ENCODE measurements around the gene ADM.

The ADM gene

GRCh38 chr11:10311802-10312201 is 6.9 kb downstream of the ADM start:
- no peak for DNase-seq (ENCODE audit: extremely low read depth, insufficient read length)
- H3K4me3 ChIP-seq (replicated peaks; ENCODE audit: low read depth, low read length), result no peak overlapping the region
- TF ChIP-seq CTCF (IDR thresholded peaks at IDR 0.05; ENCODE audit: insufficient read depth, low read length, poor library complexity, severe bottlenecking), result no peak
- H3K36me3 ChIP-seq (ENCODE audit: control insufficient read depth, insufficient read depth, low read length), result no peaks in the 10 kb centered on the region
- no peaks in the 10 kb centered on the region for H3K27me3 ChIP-seq (replicated peaks; ENCODE audit: control insufficient read depth, insufficient read depth, low read length)

- DNase-seq (ENCODE audit: extremely low read depth, insufficient read length), result peak; percentile 50
- Histone ChIP-seq H3K4me3 (replicated peaks; ENCODE audit: low read depth, low read length) (peak overlapping the region; percentile 40), H3K27me3 (replicated peaks; ENCODE audit: control insufficient read depth, insufficient read depth, low read length) (no peaks in the 10 kb centered on the region), H3K36me3 (ENCODE audit: control insufficient read depth, insufficient read depth, low read length) (no peaks in the 10 kb centered on the region)
- TF ChIP-seq CTCF (IDR thresholded peaks at IDR 0.05; ENCODE audit: insufficient read depth, low read length, poor library complexity, severe bottlenecking), result no peak
Observed at GRCh38 chr11:10314199-10315072, 9.6 kb downstream of the ADM start.

DNA sequence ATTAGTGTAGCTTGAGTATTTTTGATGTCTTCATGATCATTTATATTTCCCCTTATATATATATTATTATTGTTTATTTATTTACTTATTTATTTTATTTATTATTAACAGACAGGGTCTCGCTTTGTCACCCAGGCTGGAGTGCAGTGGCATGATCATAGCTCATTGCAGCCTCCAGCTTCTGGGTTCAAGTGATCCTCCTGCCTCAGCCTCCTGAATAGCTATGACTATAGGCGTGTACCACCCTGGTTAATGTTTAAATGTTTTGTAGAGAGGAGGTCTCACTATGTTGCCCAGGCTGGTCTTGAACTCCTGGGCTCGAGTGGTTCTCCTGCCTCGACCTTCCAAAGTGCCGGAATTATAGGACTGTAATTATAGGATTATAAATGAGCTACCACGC is 10.2 kb downstream of the ADM start:
- TF ChIP-seq CTCF (IDR thresholded peaks at IDR 0.05; ENCODE audit: insufficient read depth, low read length, poor library complexity, severe bottlenecking), result no peak
- H3K4me3 ChIP-seq (replicated peaks; ENCODE audit: low read depth, low read length), result no peak overlapping the region
- H3K36me3 ChIP-seq (ENCODE audit: control insufficient read depth, insufficient read depth, low read length), result no peaks in the 10 kb centered on the region
- no peaks in the 10 kb centered on the region for H3K27me3 ChIP-seq (replicated peaks; ENCODE audit: control insufficient read depth, insufficient read depth, low read length)
- no peak for DNase-seq (ENCODE audit: extremely low read depth, insufficient read length)

DNA sequence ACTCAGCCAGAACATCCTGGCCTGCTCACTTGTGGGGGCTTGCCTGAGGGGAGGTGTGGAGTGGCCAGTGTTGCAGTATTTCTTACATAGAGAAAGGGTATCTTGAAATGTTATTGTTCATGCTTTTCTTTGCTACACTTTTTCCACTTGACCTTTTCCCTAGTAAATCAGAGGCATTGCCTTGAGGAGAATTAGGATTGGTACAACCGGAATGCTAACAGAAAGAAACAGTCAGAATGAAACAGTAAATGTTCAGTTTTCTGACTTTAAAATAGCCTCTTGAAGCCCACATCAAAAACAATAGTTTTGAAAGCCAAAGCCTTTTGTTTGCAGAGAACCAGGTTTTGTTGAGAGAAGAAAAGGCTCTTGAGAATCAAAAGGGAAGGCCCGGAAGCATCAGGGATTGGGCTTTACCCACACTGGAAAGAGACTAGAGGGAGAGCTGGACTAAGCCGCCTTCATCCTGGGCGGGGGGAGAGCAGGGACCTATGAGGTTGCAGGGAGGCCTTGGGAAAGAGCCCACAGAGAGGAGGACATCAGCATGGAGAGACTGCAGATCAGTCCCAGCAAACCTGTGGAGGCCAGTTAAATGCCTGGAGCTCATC is 12.4 kb downstream of the ADM start:
- DNase-seq (ENCODE audit: extremely low read depth, insufficient read length), result no peak
- Histone ChIP-seq H3K36me3 (ENCODE audit: control insufficient read depth, insufficient read depth, low read length) (no peaks in the 10 kb centered on the region), H3K4me3 (replicated peaks; ENCODE audit: low read depth, low read length) (peak overlapping the region; percentile 36), H3K27me3 (replicated peaks; ENCODE audit: control insufficient read depth, insufficient read depth, low read length) (no peaks in the 10 kb centered on the region)
- TF ChIP-seq CTCF (IDR thresholded peaks at IDR 0.05; ENCODE audit: insufficient read depth, low read length, poor library complexity, severe bottlenecking), result no peak

GRCh38 chr11:10317776-10318526 is 13.1 kb downstream of the ADM start:
- peak overlapping the region; percentile 36 for H3K4me3 ChIP-seq (replicated peaks; ENCODE audit: low read depth, low read length)

More at GRCh38 chr11:10317776-10318526, 13.1 kb downstream of the ADM start:
- Histone ChIP-seq H3K36me3 (ENCODE audit: control insufficient read depth, insufficient read depth, low read length) (no peaks in the 10 kb centered on the region), H3K27me3 (replicated peaks; ENCODE audit: control insufficient read depth, insufficient read depth, low read length) (no peaks in the 10 kb centered on the region)
- DNase-seq (ENCODE audit: extremely low read depth, insufficient read length), result peak; percentile 70
- TF ChIP-seq CTCF (IDR thresholded peaks at IDR 0.05; ENCODE audit: insufficient read depth, low read length, poor library complexity, severe bottlenecking), result no peak
